ENCODE measurements around the gene BATF.
A peak's percentile ranks its signal among the peaks of the same experiment; 100 is the strongest.
"Not testable (repeated sequence)": the region's sequence is repeated elsewhere in the genome, so short reads cannot be mapped to it uniquely, and the experiment has no call there.

BATF gene, protein sequence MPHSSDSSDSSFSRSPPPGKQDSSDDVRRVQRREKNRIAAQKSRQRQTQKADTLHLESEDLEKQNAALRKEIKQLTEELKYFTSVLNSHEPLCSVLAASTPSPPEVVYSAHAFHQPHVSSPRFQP

GRCh38 chr14:75522224-75522982, at the start of gene BATF:
Gene BATF, plus strand, starts transcription at chr14:75522469. Its CDS starts 214 bp downstream, at chr14:75522683.
- peak; percentile 79 for DNase-seq

- not testable (repeated sequence) for DNase-seq
Observed at GRCh38 chr14:75474127-75474526, 48.1 kb upstream of the BATF start.

DNA sequence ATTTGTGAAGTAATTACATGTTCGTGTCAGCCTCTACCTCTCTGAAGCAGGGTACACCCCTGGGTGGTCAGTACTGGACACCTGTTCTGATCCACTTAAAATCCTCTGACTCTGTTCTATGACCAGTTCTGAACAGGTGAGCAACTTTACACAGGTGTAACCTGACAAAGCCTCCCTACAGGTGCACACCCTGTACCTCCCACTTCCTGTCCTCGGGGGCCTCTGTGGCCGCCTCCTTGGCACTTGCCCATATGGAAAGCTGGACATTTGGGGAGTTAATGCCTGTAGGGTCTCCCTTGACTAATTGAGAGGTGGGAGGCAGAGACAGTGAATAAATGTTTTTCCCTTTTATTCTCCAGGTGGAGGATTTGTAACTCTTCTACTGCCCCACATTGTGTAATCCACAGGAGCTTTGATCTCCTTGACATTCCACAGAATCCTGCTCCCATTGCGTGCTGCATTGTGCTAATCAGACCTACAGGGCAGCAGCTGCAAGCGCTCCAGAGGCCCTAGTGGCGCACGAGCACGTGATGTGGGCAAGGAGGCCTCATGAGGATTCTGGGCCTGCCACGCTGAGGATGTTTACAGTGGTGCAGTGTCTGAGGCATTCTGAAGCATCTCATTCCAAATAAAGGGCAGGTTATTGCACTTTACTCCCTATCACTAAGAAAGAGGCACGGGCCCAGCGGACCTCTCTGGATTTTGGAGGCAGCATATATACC, 45.8 kb upstream of the BATF start:
- DNase-seq: no peak

GRCh38 chr14:75477881-75478280, 44.4 kb upstream of the BATF start:
- no peak for DNase-seq

GRCh38 chr14:75479770-75480600, 42.3 kb upstream of the BATF start:
- DNase-seq: no peak

- no peak for DNase-seq
Observed at GRCh38 chr14:75482366-75482765, 39.9 kb upstream of the BATF start.

DNA sequence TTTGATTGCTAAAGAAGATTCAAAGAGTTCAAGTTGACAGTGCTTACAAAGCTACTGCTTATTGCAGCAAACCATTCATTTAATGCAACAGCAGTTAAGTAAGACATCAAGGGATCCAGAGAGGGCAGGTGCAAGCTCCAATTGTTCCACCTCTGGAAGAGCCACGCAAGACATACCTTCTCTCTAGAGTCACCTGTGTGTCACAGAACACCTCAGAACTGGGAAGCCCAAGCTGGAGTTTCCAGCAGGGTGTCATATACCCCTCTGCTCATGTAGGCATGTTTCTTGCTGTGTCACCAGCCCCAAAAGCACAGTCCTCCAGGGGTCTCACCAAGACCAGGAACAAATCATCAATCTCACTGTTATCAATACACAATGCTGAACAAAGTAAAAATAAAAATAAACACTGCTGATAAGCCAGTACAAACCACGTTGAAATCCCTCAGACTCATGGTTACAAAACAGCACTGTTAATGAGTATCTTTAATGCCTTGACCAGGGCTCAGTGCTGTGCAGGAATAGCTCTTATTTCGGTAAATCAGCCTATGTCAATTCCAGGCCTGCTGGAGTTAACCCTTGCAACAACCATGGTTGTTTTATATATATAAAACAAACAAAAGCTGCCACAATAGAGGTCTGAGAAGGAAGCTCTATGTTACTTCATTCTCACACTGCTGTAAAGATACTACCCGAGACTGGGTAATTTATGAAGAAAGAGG, 37.4 kb upstream of the BATF start:
- no peak for DNase-seq

- no peak for DNase-seq
Observed at GRCh38 chr14:75486318-75486717, 36.0 kb upstream of the BATF start.

GRCh38 chr14:75487155-75487671, 35.1 kb upstream of the BATF start:
- no peak for DNase-seq

GRCh38 chr14:75489480-75489837, 32.8 kb upstream of the BATF start:
- no peak for DNase-seq

DNA sequence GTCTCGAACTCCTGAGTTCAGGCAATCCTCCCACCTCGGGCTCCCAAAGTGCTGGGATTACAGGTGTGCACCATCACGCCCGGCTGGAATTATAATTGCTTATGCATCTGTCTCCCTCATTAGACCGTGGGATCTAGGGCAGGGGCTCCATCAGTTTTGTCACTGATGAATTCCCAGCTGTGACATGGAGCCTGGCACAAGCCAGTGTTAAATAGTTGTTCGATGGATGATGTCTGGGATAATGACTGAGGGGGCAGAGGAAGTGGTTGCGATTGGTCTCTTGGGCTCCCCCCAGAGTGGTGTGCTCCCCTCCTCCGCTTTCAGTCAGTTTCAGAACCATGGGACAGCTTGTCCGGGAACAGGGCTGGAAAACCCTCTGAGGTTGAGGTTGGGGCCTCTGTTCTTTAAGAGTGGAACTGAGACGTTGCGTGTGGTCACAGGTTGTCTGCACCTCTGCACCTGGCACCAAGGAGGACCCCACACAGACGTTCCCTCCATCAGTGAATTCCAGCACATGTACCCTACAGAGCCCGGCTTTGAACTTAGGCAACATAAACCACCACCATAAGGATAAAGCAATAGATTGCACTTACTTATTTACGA, 30.8 kb upstream of the BATF start:
- no peak for DNase-seq

- DNase-seq: no peak
Observed at GRCh38 chr14:75492832-75493591, 29.3 kb upstream of the BATF start.

GRCh38 chr14:75493592-75494087, 28.6 kb upstream of the BATF start:
- no peak for DNase-seq

DNA sequence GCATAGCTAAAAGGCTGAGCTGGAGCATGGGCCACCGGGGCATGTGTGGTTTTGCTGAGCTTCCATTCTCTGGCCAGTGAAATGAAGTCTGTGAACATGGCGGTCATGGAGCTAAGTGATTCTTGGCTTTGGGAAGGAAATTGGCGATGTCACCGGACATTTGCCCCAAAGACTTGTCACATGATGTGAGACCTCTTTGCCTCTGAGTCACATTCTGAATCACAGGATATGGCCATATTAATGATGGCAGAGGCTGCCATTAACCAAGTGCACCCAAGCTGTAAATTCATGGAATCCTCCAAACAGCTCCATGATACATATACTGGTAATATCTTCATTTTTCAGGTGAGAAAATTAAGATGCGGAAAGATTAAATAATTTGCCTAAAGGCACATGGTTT, 27.4 kb upstream of the BATF start:
- DNase-seq: no peak

DNA sequence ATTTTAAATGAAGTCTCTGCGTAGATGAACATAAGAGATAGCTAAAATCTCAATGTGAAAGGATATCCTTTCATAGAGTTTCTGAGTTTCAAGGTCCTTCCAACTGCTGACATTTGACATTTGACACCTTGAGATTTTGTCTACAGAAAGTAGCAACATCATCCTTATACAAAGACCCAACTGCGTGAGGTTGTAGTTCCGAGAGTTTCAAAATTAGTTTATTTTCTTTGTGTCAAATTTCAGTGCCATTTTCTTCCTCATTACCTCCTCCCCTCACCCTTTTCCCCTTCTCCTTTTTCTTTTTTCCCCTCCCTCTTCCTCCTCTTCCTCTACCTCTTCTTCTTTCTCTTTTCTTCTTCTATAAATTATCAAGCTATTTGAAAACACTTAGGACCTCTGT, 26.9 kb upstream of the BATF start:
- no peak for DNase-seq

GRCh38 chr14:75495882-75496281, 26.4 kb upstream of the BATF start:
- DNase-seq: no peak

- DNase-seq: no peak
Observed at GRCh38 chr14:75496755-75497154, 25.5 kb upstream of the BATF start.

DNA sequence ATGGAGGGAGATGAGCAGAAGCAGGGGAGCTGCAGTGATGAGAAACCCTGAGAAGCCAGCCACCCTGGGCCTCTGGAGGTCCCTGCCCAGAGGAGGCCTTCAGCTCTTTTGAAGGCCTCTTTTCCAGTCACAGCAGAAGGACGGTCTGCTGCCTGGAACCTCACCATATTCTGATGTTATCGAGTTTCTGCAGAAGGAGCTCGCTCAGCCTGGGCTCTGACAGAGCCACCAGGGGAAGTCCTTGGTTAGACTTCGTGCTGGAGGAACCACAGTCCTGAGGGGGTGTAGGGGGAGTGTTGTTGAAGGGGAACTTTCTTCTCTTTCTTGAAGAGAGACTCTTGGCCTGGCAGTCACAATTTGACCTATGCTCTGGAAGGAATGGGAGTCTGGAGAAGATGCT, 25.1 kb upstream of the BATF start:
- DNase-seq: peak; percentile 33

DNA sequence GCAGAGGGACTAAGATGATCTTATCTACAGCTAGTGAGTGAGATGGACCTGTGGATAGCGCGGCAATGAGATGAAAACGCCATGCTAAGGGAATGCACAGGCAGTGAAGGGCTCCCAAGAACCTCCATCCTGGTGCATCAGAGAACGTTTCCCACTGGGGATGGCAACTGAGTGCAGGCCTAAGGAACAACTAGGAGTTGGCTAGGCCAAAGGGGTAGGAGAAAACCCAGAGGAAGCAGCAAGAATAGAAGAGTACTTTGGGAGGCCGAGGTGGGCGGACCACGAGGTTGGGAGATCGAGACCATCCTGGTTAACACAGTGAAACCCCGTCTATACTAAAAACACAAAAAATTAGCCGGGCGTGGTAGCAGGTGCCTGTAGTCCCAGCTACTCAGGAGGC, 24.6 kb upstream of the BATF start:
- DNase-seq: no peak

DNA sequence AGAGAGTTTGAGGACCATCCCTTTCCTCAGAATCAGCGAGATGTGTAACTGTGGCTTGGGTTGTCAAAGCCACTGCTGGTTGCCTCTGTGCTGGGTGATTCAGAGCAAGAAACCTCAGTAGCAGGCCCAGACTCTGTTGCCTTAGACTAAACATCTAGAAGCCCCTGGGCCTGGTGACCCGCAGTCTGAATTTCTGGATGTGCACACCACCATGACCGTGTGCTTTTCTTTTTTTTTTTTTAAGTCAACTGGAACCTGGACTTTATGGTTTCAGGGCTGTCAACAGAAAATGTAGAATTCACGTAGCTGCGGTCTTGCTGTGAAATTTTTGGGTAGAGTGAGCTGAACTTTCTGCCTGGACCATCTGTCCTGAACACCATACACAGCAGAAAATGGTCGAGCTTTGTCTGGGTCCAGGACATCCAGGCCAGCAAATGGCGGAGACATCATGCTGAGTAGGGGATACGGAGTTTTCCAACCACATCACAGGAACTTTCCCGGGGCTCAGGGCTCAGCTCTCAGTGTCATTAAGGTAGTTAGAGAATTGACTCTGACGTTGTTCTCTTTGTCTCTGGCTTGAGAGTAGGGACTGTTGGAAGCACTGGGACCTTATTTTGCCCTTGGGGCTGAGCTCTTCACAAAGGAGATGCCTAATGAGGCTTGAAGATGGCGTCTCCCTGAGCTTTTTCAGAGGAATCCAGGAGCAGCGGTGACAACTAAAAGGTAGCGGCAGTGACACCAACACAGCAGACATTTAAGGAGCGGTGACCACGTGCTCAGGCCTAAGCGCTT, 23.0 kb upstream of the BATF start:
- no peak for DNase-seq

All from activated naive CD4-positive, alpha-beta T cell treated with Interleukin-2 at 50 U/mL for 16 hours (primary cell).